ENCODE data around the gene MIEF1.

- TF ChIP-seq CTCF (IDR thresholded peaks at IDR 0.05; ENCODE audit: low read length) (no peak), EZH2 (IDR thresholded peaks at IDR 0.05; ENCODE audit: borderline replicate concordance, low read length) (no peak)
These were observed 22.8 kb upstream of the MIEF1 start for GRCh38 chr22:39479254-39479653.

Data from OCI-LY1 (cell line).